HL-60 (cell line): Measurements from ENCODE around the gene BTBD9.

Experiments used
- DNase-seq, 2 experiments: peaks; one replicate each; pipeline ENCODE4 v3.0.0-alpha.2; 2010 to 2020; ENCODE audit warnings: low read depth in 1 of 2, low spot score in 1 of 2
- H3K27ac ChIP-seq: fragments of 250-450 bp; sonication (Bioruptor Pico); replicated peaks from 2 replicates; pipeline ENCODE4 v1.5.1; 2020; ENCODE audit warnings: mild to moderate bottlenecking, moderate library complexity
- H3K27me3 ChIP-seq: fragments of 250-450 bp; sonication (Bioruptor Pico); 2 replicates; pipeline ENCODE4 v1.5.1; 2021; ENCODE audit warnings: mild to moderate bottlenecking, moderate library complexity; ENCODE audit not compliant: insufficient read depth, poor library complexity, severe bottlenecking
- H3K4me3 ChIP-seq: replicated peaks from 2 replicates; pipeline ENCODE4 v1.5.1; 2011; ENCODE audit warnings: mild to moderate bottlenecking, control low read depth, low read length; ENCODE audit not compliant: insufficient read depth
- GABPA ChIP-seq: IDR thresholded peaks from 2 replicates; pipeline ENCODE4 v1.6.1; 2012; ENCODE audit warnings: low read depth
- POLR2AphosphoS5 ChIP-seq: IDR thresholded peaks from 2 replicates; pipeline ENCODE4 v1.6.1; 2012; ENCODE audit warnings: low read depth
- SPI1 ChIP-seq: IDR thresholded peaks from 2 replicates; pipeline ENCODE4 v1.6.1; 2012; ENCODE audit warnings: low read depth, mild to moderate bottlenecking, borderline replicate concordance
- TF ChIP-seq, protein P1 (sequence below): IDR thresholded peaks from one replicate; pipeline ENCODE4 v1.5.1; 2011; ENCODE audit warnings: low read length, control low read depth, inconsistent platforms; ENCODE audit not compliant: insufficient read depth
- TF ChIP-seq, protein P2 (sequence below): IDR thresholded peaks from 2 replicates; pipeline ENCODE4 v1.6.1; 2012; ENCODE audit warnings: low read depth; ENCODE audit not compliant: insufficient replicate concordance

The BTBD9 gene

DNA sequence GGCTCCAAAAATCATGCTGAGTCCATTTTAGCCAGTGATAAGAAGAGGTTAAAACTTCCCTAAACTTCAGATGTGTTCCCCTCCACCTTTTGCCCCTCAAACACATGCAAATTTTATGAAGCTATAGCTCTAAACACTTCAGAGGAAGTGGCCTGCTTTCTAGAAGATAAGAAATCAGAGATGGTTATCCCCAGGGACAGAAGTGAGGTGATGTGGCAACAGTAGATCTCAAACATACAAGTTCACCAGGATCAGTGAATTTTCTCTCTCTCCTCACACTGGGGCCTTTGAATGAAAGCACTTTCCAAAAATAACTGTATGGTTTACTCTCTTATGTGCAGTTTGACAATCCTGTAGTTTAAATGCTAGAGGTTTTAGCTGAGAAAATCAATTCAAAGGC is 332.0 kb downstream of the BTBD9 start:
- Histone ChIP-seq H3K4me3 (no peak overlapping the region), H3K27ac (no peak overlapping the region), H3K27me3 (no peaks in the 10 kb centered on the region)
- DNase-seq: peak in 1 of 2 experiments; percentile 1
- TF ChIP-seq, protein P1, sequence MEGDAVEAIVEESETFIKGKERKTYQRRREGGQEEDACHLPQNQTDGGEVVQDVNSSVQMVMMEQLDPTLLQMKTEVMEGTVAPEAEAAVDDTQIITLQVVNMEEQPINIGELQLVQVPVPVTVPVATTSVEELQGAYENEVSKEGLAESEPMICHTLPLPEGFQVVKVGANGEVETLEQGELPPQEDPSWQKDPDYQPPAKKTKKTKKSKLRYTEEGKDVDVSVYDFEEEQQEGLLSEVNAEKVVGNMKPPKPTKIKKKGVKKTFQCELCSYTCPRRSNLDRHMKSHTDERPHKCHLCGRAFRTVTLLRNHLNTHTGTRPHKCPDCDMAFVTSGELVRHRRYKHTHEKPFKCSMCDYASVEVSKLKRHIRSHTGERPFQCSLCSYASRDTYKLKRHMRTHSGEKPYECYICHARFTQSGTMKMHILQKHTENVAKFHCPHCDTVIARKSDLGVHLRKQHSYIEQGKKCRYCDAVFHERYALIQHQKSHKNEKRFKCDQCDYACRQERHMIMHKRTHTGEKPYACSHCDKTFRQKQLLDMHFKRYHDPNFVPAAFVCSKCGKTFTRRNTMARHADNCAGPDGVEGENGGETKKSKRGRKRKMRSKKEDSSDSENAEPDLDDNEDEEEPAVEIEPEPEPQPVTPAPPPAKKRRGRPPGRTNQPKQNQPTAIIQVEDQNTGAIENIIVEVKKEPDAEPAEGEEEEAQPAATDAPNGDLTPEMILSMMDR: no peak
- TF ChIP-seq SPI1: no peak
- no peak for TF ChIP-seq POLR2AphosphoS5
- TF ChIP-seq, protein P2, sequence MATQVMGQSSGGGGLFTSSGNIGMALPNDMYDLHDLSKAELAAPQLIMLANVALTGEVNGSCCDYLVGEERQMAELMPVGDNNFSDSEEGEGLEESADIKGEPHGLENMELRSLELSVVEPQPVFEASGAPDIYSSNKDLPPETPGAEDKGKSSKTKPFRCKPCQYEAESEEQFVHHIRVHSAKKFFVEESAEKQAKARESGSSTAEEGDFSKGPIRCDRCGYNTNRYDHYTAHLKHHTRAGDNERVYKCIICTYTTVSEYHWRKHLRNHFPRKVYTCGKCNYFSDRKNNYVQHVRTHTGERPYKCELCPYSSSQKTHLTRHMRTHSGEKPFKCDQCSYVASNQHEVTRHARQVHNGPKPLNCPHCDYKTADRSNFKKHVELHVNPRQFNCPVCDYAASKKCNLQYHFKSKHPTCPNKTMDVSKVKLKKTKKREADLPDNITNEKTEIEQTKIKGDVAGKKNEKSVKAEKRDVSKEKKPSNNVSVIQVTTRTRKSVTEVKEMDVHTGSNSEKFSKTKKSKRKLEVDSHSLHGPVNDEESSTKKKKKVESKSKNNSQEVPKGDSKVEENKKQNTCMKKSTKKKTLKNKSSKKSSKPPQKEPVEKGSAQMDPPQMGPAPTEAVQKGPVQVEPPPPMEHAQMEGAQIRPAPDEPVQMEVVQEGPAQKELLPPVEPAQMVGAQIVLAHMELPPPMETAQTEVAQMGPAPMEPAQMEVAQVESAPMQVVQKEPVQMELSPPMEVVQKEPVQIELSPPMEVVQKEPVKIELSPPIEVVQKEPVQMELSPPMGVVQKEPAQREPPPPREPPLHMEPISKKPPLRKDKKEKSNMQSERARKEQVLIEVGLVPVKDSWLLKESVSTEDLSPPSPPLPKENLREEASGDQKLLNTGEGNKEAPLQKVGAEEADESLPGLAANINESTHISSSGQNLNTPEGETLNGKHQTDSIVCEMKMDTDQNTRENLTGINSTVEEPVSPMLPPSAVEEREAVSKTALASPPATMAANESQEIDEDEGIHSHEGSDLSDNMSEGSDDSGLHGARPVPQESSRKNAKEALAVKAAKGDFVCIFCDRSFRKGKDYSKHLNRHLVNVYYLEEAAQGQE: no peak
- TF ChIP-seq GABPA: no peak

- TF ChIP-seq, protein P2: no peak
- TF ChIP-seq GABPA: no peak
- TF ChIP-seq SPI1: no peak
- Histone ChIP-seq H3K4me3 (no peak overlapping the region), H3K27ac (no peak overlapping the region), H3K27me3 (no peaks in the 10 kb centered on the region)
- no peak for DNase-seq
Observed at GRCh38 chr6:38306931-38307330, 332.8 kb downstream of the BTBD9 start.

- Histone ChIP-seq H3K27ac (no peak overlapping the region), H3K27me3 (no peaks in the 10 kb centered on the region), H3K4me3 (no peak overlapping the region)
- TF ChIP-seq GABPA (no peak), POLR2AphosphoS5 (no peak), SPI1 (no peak)
- TF ChIP-seq, protein P1: no peak
- TF ChIP-seq, protein P2: no peak
- DNase-seq: no peak
Observed at GRCh38 chr6:38305995-38306681, 333.6 kb downstream of the BTBD9 start.

GRCh38 chr6:38302838-38303237 is 336.9 kb downstream of the BTBD9 start:
- no peak for TF ChIP-seq SPI1
- TF ChIP-seq GABPA: no peak
- TF ChIP-seq POLR2AphosphoS5: no peak
- TF ChIP-seq, protein P1: no peak
- DNase-seq: no peak
- Histone ChIP-seq H3K27ac (no peak overlapping the region), H3K4me3 (no peak overlapping the region), H3K27me3 (no peaks in the 10 kb centered on the region)
